Stomach (tissue), 9 donors: ENCODE measurements around the gene TRIML1. TPM values are rescaled to one million over a fixed set of nuclear protein-coding genes. Genes with fewer than 3 reads are reported as not detected.

Source experiments
- DNase-seq, 2 donors: peaks; one replicate each; pipeline versions ENCODE4 v3.0.0 to v3.0.0-alpha.2; 2013 to 2019
- H3K27ac ChIP-seq, 5 donors: fragments of 200-600 bp in 4 of 5; sonication (generic) in 4 of 5; one replicate each; pipeline ENCODE4 v1.5.1; 2013 to 2019; ENCODE audit warnings: mild to moderate bottlenecking in 1 of 5, moderate library complexity in 1 of 5
- H3K27me3 ChIP-seq, 3 donors: fragments of 200-600 bp; sonication (generic); one replicate each; pipeline ENCODE4 v1.5.1; 2017 to 2019; ENCODE audit warnings: mixed run types in 1 of 3
- H3K36me3 ChIP-seq, 4 donors: fragments of 200-600 bp; sonication (generic); 1 replicate in 3 of 4; 2 replicates in 1 of 4; pipeline ENCODE4 v1.5.1; 2016 to 2019
- H3K4me1 ChIP-seq, 4 donors: fragments of 200-600 bp; sonication (generic); one replicate each; pipeline ENCODE4 v1.5.1; 2016 to 2019
- H3K4me3 ChIP-seq, 4 donors: fragments of 200-600 bp; sonication (generic) in 3 of 4; one replicate each; pipeline ENCODE4 v1.5.1; 2016 to 2019; ENCODE audit warnings: mild to moderate bottlenecking in 1 of 4
- H3K9me3 ChIP-seq, 4 donors: fragments of 200-600 bp; sonication (generic); one replicate each; pipeline ENCODE4 v1.5.1; 2016 to 2019
- EP300 ChIP-seq: sonication (generic); formaldehyde crosslinking; IDR thresholded peaks from one replicate; pipeline ENCODE4 v1.6.1; 2017; ENCODE audit warnings: antibody characterized with exemption
- POLR2A ChIP-seq, 4 donors: fragments of 450-650 bp; IDR thresholded peaks; one replicate each; pipeline ENCODE4 v1.6.1; 2016; ENCODE audit warnings: antibody characterized with exemption in 4 of 4, control low read depth in 2 of 4, mild to moderate bottlenecking in 1 of 4, moderate library complexity in 1 of 4
- POLR2AphosphoS5 ChIP-seq, 3 donors: sonication (generic); formaldehyde crosslinking; IDR thresholded peaks; one replicate each; pipeline ENCODE4 v1.6.1; 2016; ENCODE audit warnings: antibody characterized with exemption in 3 of 3
- WGBS, 5 donors: extraction: QIAGEN DNeasy Blood & Tissue Kit in 3 of 5; methylation state at CpG; one replicate each; pipeline versions ENCODE4 v1.1.5 to v1.1.7; 2013 to 2018; 5-methylcytosine and 5-hydroxymethylcytosine counted together
- intact Hi-C: fragments of 100-400 bp; cut with DNase I; formaldehyde crosslinking; loops from one replicate; pipeline ENCODE4 v1.15.1; 2023; ENCODE audit warnings: low total_unique reads
- polyA plus RNA-seq, 3 donors: library from polyadenylated mRNA; stranded (reverse); fragments of 200-250 nt; gene quantifications; one replicate each; pipeline ENCODE4 v1.2.3, GENCODE V29; 2013
- total RNA-seq, 5 donors: library from RNA; depleted of rRNA; stranded (reverse); fragments of >200 nt; gene quantifications; one replicate each; pipeline versions ENCODE4 v1.1.0 to v1.2.3, GENCODE V29; 2014 to 2016
- TF ChIP-seq, protein P1 (sequence below), 7 experiments: fragments of 450-650 bp in 4 of 7; fragments of 200-600 bp in 3 of 7; sonication (generic) in 3 of 7; IDR thresholded peaks; one replicate each; pipeline ENCODE4 v1.5.1; 2016 to 2019; ENCODE audit warnings: antibody characterized with exemption in 7 of 7, control low read depth in 2 of 7, mild to moderate bottlenecking in 1 of 7
- donor health status: healthy with polysubstance abuse.
- donor health status: Bipolar disorder and iron deficiency.
- donor health status: healthy.

TRIML1 gene
- total and polyA plus RNA-seq, 8 donors = not detected

DNA sequence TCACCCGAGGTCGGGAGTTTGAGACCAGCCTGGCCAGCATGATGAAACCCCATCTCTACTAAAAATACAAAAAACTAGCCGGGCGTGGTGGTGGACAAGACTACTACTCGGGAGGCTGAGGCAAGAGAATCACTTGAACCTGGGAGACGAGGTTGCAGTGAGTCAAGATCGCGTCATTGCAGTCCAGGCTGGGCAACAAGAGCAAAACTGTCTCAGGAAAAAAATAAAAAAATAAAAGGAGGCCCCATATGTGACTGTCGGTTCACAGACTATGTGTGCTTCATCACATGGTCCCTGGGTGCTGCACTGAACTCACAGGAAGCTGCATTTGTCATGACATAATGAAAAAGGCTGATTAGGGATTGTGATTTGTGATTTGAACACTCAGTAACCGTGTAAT lies 6.4 kb downstream of the TRIML1 start:
- 80 to 93% (median 89%) methylated on average over 10 of the region's 10 CpGs for WGBS, 5 donors
- Histone ChIP-seq H3K27ac (no peak overlapping the region), H3K36me3 (no peaks in the 10 kb centered on the region), H3K4me3 (no peak overlapping the region), H3K27me3 (no peaks in the 10 kb centered on the region), H3K4me1 (no peaks in the 10 kb centered on the region), H3K9me3 (peaks cover 0 to 10% (median 0%) of the 10 kb centered on the region in 4 donors)
- TF ChIP-seq, protein P1, sequence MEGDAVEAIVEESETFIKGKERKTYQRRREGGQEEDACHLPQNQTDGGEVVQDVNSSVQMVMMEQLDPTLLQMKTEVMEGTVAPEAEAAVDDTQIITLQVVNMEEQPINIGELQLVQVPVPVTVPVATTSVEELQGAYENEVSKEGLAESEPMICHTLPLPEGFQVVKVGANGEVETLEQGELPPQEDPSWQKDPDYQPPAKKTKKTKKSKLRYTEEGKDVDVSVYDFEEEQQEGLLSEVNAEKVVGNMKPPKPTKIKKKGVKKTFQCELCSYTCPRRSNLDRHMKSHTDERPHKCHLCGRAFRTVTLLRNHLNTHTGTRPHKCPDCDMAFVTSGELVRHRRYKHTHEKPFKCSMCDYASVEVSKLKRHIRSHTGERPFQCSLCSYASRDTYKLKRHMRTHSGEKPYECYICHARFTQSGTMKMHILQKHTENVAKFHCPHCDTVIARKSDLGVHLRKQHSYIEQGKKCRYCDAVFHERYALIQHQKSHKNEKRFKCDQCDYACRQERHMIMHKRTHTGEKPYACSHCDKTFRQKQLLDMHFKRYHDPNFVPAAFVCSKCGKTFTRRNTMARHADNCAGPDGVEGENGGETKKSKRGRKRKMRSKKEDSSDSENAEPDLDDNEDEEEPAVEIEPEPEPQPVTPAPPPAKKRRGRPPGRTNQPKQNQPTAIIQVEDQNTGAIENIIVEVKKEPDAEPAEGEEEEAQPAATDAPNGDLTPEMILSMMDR (IDR thresholded peaks at IDR 0.05) = no peak
- no peak for TF ChIP-seq POLR2A (IDR thresholded peaks at IDR 0.05)
- TF ChIP-seq POLR2AphosphoS5 (IDR thresholded peaks at IDR 0.05) = no peak
- TF ChIP-seq EP300 = no peak
- intact Hi-C loops = no loop called here
- DNase-seq = no peak

DNA sequence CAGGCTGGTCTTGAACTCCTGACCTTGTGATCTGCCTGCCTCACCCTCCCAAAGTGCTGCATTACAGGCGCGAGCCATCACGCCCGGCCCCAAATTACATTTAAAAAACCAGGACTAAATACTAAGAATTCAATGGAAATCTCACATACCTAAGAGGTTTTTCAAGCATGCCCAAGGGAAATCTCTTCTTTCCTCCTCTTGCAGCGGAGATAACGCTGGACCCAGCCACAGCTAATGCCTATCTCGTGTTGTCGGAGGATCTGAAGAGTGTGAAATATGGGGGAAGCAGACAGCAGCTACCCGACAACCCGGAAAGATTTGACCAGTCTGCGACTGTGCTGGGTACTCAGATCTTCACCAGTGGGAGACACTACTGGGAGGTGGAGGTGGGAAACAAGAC lies 7.4 kb downstream of the TRIML1 start:
- Histone ChIP-seq H3K27ac (no peak overlapping the region), H3K36me3 (no peaks in the 10 kb centered on the region), H3K4me3 (no peak overlapping the region), H3K9me3 (peaks cover 0 to 10% (median 0%) of the 10 kb centered on the region in 4 donors), H3K27me3 (no peaks in the 10 kb centered on the region), H3K4me1 (no peaks in the 10 kb centered on the region)
- WGBS, 5 donors = 89 to 94% (median 91%) methylated on average over 11 of the region's 11 CpGs
- no peak for DNase-seq
- intact Hi-C loops = no loop called here
- TF ChIP-seq EP300 (no peak), POLR2A (IDR thresholded peaks at IDR 0.05) (no peak), POLR2AphosphoS5 (IDR thresholded peaks at IDR 0.05) (no peak)
- TF ChIP-seq, protein P1 (IDR thresholded peaks at IDR 0.05) = no peak

DNA sequence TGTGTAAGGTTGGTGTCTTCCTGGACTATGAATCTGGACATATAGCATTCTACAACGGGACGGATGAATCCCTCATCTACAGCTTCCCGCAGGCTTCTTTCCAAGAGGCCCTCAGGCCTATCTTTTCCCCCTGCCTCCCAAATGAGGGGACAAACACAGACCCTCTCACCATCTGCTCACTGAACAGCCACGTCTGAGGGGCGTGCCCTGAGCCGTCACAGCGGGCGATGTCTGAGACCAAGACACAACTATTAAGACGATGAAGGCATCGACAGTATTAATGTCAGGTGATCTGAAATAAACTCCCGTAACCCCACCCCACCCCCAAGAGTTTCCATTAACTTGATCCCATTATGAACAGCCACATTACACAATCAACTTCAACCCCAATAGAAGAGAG lies 7.9 kb downstream of the TRIML1 start:
- intact Hi-C loops = no loop called here

DNA sequence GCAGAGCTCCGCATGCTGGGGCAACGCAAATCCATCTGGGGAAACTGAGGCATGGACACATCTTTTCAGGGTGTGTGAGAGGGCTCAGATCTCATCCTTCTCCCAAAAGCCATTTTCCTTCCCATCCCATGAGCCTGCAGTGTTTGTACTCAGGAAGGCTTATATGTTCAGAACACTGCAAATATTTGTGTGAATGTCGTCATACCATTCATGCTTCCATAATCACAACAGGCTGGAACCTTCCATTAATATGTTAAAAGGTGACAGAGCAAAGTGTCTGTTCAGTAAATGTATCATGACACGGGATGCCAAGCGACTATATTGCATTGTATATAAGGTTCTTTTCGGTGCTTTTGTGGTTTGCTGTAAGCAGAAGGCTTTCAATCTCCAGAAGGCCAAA lies 8.5 kb downstream of the TRIML1 start:
- Histone ChIP-seq H3K9me3 (peaks cover 0 to 10% (median 0%) of the 10 kb centered on the region in 4 donors), H3K36me3 (no peaks in the 10 kb centered on the region), H3K4me3 (no peak overlapping the region), H3K27me3 (no peaks in the 10 kb centered on the region), H3K4me1 (no peaks in the 10 kb centered on the region), H3K27ac (no peak overlapping the region)
- DNase-seq = no peak
- intact Hi-C loops = no loop called here
- TF ChIP-seq EP300 = no peak
- TF ChIP-seq POLR2A (IDR thresholded peaks at IDR 0.05) = no peak
- TF ChIP-seq, protein P1 (IDR thresholded peaks at IDR 0.05) = no peak
- TF ChIP-seq POLR2AphosphoS5 (IDR thresholded peaks at IDR 0.05) = no peak
- 80 to 87% (median 84%) methylated on average over 6 of the region's 6 CpGs for WGBS, 5 donors

More for the DNA sequence above, 7.9 kb downstream of the TRIML1 start:
- Histone ChIP-seq H3K27ac (no peak overlapping the region), H3K27me3 (no peaks in the 10 kb centered on the region), H3K4me1 (no peaks in the 10 kb centered on the region), H3K36me3 (no peaks in the 10 kb centered on the region), H3K4me3 (no peak overlapping the region), H3K9me3 (peaks cover 0 to 10% (median 0%) of the 10 kb centered on the region in 4 donors)
- no peak for TF ChIP-seq EP300
- TF ChIP-seq, protein P1 (IDR thresholded peaks at IDR 0.05) = no peak
- no peak for TF ChIP-seq POLR2AphosphoS5 (IDR thresholded peaks at IDR 0.05)
- no peak for TF ChIP-seq POLR2A (IDR thresholded peaks at IDR 0.05)
- DNase-seq = no peak
- WGBS, 5 donors = 86 to 95% (median 94%) methylated on average over 11 of the region's 11 CpGs
